Progenitor cell of endocrine pancreas (in vitro differentiated cells): ENCODE results near the gene NXF1. TPM values are rescaled to one million over a fixed set of nuclear protein-coding genes. Genes with fewer than 3 reads are reported as not detected.
"Not testable (repeated sequence)": the region's sequence is repeated elsewhere in the genome, so short reads cannot be mapped to it uniquely, and the experiment has no call there.

Source experiments
- DNase-seq: peaks from one replicate; pipeline ENCODE4 v3.0.0; 2021; ENCODE audit warnings: low spot score; ENCODE audit not compliant: unreplicated experiment
- H3K27ac Mint-ChIP-seq: 2 replicates; pipeline ENCODE4 v1.8.0; 2021; ENCODE audit warnings: mild to moderate bottlenecking, moderate library complexity, mixed read lengths
- H3K27me3 Mint-ChIP-seq: 2 replicates; pipeline ENCODE4 v1.8.0; 2021; ENCODE audit warnings: mixed read lengths
- H3K36me3 Mint-ChIP-seq: 2 replicates; pipeline ENCODE4 v1.8.0; 2022; ENCODE audit warnings: mixed read lengths; ENCODE audit not compliant: insufficient read depth
- H3K4me1 Mint-ChIP-seq: 2 replicates; pipeline ENCODE4 v1.8.0; 2021; ENCODE audit warnings: low read depth, mixed read lengths
- H3K4me3 Mint-ChIP-seq: 2 replicates; pipeline ENCODE4 v1.8.0; 2021; ENCODE audit warnings: low read depth, mild to moderate bottlenecking, moderate library complexity, mixed read lengths
- H3K9me3 Mint-ChIP-seq: 2 replicates; pipeline ENCODE4 v1.8.0; 2021; ENCODE audit warnings: low read depth, mixed read lengths
- total RNA-seq: library from RNA; stranded (reverse); gene quantifications from 2 replicates; pipeline ENCODE4 v1.2.1, GENCODE V29; 2021
- TF ChIP-seq, protein P1 (sequence below): fragments of 200-600 bp; sonication (generic); IDR thresholded peaks from one replicate; pipeline ENCODE4 v1.5.0; 2021; ENCODE audit warnings: antibody characterized with exemption, mild to moderate bottlenecking; ENCODE audit not compliant: unreplicated experiment

NXF1 gene
- total RNA-seq, 1 donor from 2014 or later, result 130 TPM

- H3K9me3 Mint-ChIP-seq, result no peaks in the 10 kb centered on the region
- H3K4me3 Mint-ChIP-seq, result no peak overlapping the region
- TF ChIP-seq, protein P1, sequence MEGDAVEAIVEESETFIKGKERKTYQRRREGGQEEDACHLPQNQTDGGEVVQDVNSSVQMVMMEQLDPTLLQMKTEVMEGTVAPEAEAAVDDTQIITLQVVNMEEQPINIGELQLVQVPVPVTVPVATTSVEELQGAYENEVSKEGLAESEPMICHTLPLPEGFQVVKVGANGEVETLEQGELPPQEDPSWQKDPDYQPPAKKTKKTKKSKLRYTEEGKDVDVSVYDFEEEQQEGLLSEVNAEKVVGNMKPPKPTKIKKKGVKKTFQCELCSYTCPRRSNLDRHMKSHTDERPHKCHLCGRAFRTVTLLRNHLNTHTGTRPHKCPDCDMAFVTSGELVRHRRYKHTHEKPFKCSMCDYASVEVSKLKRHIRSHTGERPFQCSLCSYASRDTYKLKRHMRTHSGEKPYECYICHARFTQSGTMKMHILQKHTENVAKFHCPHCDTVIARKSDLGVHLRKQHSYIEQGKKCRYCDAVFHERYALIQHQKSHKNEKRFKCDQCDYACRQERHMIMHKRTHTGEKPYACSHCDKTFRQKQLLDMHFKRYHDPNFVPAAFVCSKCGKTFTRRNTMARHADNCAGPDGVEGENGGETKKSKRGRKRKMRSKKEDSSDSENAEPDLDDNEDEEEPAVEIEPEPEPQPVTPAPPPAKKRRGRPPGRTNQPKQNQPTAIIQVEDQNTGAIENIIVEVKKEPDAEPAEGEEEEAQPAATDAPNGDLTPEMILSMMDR, result no peak
- peaks cover 13% of the 10 kb centered on the region for H3K36me3 Mint-ChIP-seq
- H3K4me1 Mint-ChIP-seq, result peaks cover 22% of the 10 kb centered on the region
- H3K27me3 Mint-ChIP-seq, result no peaks in the 10 kb centered on the region
- no peak for DNase-seq
- H3K27ac Mint-ChIP-seq, result no peak overlapping the region
Measured at GRCh38 chr11:62835336-62835735, 30.1 kb upstream of the NXF1 start.

- H3K4me3 Mint-ChIP-seq, result peak within 1 kb of the TSS; percentile 93
- H3K27me3 Mint-ChIP-seq, result no peaks in the 10 kb centered on the region
- H3K4me1 Mint-ChIP-seq, result peaks cover 18% of the 10 kb centered on the region
- DNase-seq, result no peak
- TF ChIP-seq, protein P1, result no peak
- no peaks in the 10 kb centered on the region for H3K9me3 Mint-ChIP-seq
- H3K27ac Mint-ChIP-seq, result peak within 1 kb of the TSS; percentile 100
- peaks cover 11% of the 10 kb centered on the region for H3K36me3 Mint-ChIP-seq
Measured at GRCh38 chr11:62832336-62833234, 27.3 kb upstream of the NXF1 start, which contains the start of gene TEX54. TSS of gene TEX54 (minus strand) at chr11:62832841.

DNA sequence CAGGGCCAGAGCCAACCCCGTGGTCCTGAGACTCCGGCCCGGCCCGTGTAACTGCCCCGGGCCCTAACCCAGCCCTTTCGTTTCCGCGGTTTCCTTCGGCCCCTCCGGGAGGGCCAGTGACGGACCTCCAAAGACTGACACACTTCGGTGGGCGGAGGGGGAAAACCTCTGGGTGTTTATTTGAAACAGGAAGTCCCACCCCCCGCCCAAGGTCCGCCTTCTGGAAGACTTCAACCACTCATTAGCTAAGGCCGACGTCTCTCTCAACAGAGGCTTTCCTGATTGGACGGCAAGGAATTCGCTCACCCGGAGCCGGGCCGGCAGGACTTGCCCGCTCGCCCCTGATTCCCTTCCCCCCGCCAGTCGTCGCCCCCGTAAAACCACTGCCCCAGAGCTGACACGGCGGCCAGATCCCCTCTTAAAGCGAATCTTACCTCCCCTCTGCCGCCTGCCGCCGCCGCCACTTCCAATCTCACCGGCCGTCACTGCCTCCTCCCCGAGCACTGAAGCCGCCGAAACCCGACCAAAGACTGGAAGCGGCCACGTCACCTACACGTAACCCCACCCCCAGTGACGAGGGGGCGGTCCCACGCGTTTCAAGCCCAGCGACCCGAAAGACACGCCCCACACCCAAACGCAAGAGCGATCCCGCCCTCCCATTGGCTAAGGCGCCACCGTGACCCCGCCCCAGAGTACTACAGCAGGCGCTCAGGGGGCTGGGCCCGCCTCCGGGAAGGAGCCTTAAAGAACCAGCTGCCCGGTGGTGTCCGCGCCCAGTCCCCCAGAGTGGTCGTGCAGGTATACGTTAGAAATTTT is 26.5 kb upstream of the NXF1 start, which contains the start of gene STX5:
TSS of gene STX5 (minus strand) at position 532 of the 816 bp plus-strand sequence. CDS start 808 bp downstream, outside the sequence.
- peak within 1 kb of the TSS; percentile 100 for H3K27ac Mint-ChIP-seq
- peak within 1 kb of the TSS; percentile 93 for H3K4me3 Mint-ChIP-seq
- H3K9me3 Mint-ChIP-seq, result no peaks in the 10 kb centered on the region
- H3K4me1 Mint-ChIP-seq, result peaks cover 16% of the 10 kb centered on the region
- peaks cover 15% of the 10 kb centered on the region for H3K36me3 Mint-ChIP-seq
- TF ChIP-seq, protein P1, result no peak
- DNase-seq, result peak; percentile 99
- H3K27me3 Mint-ChIP-seq, result no peaks in the 10 kb centered on the region

DNA sequence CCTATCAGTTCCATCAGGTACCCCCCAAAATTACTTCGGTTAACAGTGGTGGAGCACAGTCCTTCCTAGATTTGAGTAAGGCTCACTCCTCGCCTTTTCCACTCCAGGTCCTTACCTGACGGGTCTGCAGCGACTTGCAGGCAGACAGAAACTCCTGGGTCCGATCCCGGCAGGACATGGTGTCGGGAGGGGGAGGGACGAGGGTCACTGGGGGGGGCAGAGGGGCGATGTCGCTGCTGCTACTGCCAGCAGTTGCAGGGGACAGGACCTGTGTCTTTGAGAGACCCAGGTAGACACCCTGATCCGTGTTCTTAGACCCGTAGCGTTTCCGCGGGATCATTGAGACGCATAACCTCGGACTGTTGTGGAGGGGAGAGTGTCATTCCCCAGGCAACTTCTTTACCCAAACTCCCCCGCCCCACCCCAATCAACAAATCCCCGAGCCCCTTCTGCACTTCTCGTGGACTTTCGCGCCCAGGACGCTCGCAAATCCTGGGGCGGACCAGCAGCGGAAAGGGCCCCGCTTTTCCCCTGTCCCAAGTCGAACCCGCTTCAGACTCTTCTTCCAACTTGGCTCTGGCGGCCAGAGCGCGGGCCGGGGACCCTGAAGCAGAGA is 25.8 kb upstream of the NXF1 start:
- TF ChIP-seq, protein P1, result no peak
- DNase-seq, result no peak
- Mint-ChIP-seq H3K36me3 (peaks cover 15% of the 10 kb centered on the region), H3K4me3 (peak overlapping the region; percentile 93), H3K27ac (peak overlapping the region; percentile 100), H3K27me3 (no peaks in the 10 kb centered on the region), H3K9me3 (no peaks in the 10 kb centered on the region), H3K4me1 (peaks cover 16% of the 10 kb centered on the region)

DNA sequence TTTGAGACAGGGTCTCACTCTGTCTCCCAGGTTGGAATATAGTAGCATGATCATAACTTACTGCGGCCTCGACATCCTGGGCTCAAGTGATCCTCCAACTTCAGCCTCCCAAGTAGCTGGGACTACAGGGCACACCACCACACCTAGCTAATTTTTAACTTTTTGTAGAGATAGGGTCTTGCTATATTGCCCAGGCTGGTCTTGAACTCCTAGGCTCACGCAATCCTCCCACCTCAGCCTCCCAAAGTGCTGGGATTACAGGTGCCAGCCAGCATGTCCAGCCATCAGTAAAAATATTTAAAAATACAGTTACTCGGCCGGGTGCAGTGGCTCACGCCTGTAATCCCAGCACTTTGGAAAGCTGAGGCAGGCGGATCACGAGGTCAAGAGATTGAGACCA is 22.9 kb upstream of the NXF1 start:
- not testable (repeated sequence) for DNase-seq, H3K27ac Mint-ChIP-seq, H3K27me3 Mint-ChIP-seq, H3K4me3 Mint-ChIP-seq, H3K9me3 Mint-ChIP-seq
- Mint-ChIP-seq H3K36me3 (peaks cover 23% of the 10 kb centered on the region), H3K4me1 (peaks cover 14% of the 10 kb centered on the region)
